ENCODE results near the gene MAP7.

The MAP7 gene

GRCh38 chr6:136576821-136577220, 26.6 kb upstream of the MAP7 start:
- no peak for DNase-seq (ENCODE audit: low read depth)
- no peak overlapping the region for H3K4me3 ChIP-seq (ENCODE audit: low read depth, low read length)
- no peak for TF ChIP-seq CTCF (IDR thresholded peaks at IDR 0.05; ENCODE audit: low read depth, low read length, missing control alignments)

GRCh38 chr6:136571496-136571895, 21.3 kb upstream of the MAP7 start:
- no peak for DNase-seq (ENCODE audit: low read depth)
- TF ChIP-seq CTCF (IDR thresholded peaks at IDR 0.05; ENCODE audit: low read depth, low read length, missing control alignments), result no peak
- no peak overlapping the region for H3K4me3 ChIP-seq (ENCODE audit: low read depth, low read length)

- TF ChIP-seq CTCF (IDR thresholded peaks at IDR 0.05; ENCODE audit: low read depth, low read length, missing control alignments), result no peak
- DNase-seq (ENCODE audit: low read depth), result no peak
- no peak overlapping the region for H3K4me3 ChIP-seq (ENCODE audit: low read depth, low read length)
Measured at GRCh38 chr6:136571065-136571464, 20.8 kb upstream of the MAP7 start.

- no peak overlapping the region for H3K4me3 ChIP-seq (ENCODE audit: low read depth, low read length)
- DNase-seq (ENCODE audit: low read depth), result no peak
Measured at GRCh38 chr6:136568129-136568528, 17.9 kb upstream of the MAP7 start.

GRCh38 chr6:136567688-136568087, 17.5 kb upstream of the MAP7 start:
- no peak for DNase-seq (ENCODE audit: low read depth)
- no peak overlapping the region for H3K4me3 ChIP-seq (ENCODE audit: low read depth, low read length)
- TF ChIP-seq CTCF (IDR thresholded peaks at IDR 0.05; ENCODE audit: low read depth, low read length, missing control alignments), result no peak

More at GRCh38 chr6:136568129-136568528, 17.9 kb upstream of the MAP7 start:
- TF ChIP-seq CTCF (IDR thresholded peaks at IDR 0.05; ENCODE audit: low read depth, low read length, missing control alignments), result no peak

GRCh38 chr6:136566851-136567250, 16.6 kb upstream of the MAP7 start:
- TF ChIP-seq CTCF (IDR thresholded peaks at IDR 0.05; ENCODE audit: low read depth, low read length, missing control alignments), result no peak
- H3K4me3 ChIP-seq (ENCODE audit: low read depth, low read length), result no peak overlapping the region
- DNase-seq (ENCODE audit: low read depth), result no peak

GRCh38 chr6:136566007-136566487, 15.8 kb upstream of the MAP7 start:
- DNase-seq (ENCODE audit: low read depth), result no peak
- TF ChIP-seq CTCF (IDR thresholded peaks at IDR 0.05; ENCODE audit: low read depth, low read length, missing control alignments), result no peak
- no peak overlapping the region for H3K4me3 ChIP-seq (ENCODE audit: low read depth, low read length)

Measured in GM12864 (cell line).